Measurements from ENCODE around the gene ZNF490.
"Not testable (repeated sequence)": the region's sequence is repeated elsewhere in the genome, so short reads cannot be mapped to it uniquely, and the experiment has no call there.

The ZNF490 gene

GRCh38 chr19:12574036-12574435 lies 36.6 kb downstream of the ZNF490 start:
- peak; percentile 58 for DNase-seq (ENCODE audit: low spot score)
- in situ Hi-C loops (cut with MboI; ENCODE audit: low pct_unique_long_range_greater_than_20kb, low sequenced_read_pairs, unreplicated experiment), result no loop called here
- TF ChIP-seq, protein P1, sequence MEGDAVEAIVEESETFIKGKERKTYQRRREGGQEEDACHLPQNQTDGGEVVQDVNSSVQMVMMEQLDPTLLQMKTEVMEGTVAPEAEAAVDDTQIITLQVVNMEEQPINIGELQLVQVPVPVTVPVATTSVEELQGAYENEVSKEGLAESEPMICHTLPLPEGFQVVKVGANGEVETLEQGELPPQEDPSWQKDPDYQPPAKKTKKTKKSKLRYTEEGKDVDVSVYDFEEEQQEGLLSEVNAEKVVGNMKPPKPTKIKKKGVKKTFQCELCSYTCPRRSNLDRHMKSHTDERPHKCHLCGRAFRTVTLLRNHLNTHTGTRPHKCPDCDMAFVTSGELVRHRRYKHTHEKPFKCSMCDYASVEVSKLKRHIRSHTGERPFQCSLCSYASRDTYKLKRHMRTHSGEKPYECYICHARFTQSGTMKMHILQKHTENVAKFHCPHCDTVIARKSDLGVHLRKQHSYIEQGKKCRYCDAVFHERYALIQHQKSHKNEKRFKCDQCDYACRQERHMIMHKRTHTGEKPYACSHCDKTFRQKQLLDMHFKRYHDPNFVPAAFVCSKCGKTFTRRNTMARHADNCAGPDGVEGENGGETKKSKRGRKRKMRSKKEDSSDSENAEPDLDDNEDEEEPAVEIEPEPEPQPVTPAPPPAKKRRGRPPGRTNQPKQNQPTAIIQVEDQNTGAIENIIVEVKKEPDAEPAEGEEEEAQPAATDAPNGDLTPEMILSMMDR (IDR thresholded peaks at IDR 0.05; ENCODE audit: extremely low read depth, insufficient read depth, missing control alignments), result no peak

- TF ChIP-seq, protein P1 (IDR thresholded peaks at IDR 0.05; ENCODE audit: extremely low read depth, insufficient read depth, missing control alignments), result no peak
- DNase-seq (ENCODE audit: low spot score), result no peak
- in situ Hi-C loops (cut with MboI; ENCODE audit: low pct_unique_long_range_greater_than_20kb, low sequenced_read_pairs, unreplicated experiment), result loop anchor here (10.0 kb wide), 2 partner anchors 107 to 187 kb away; partner anchors contain the start of gene BEST2
Observed at GRCh38 chr19:12567951-12568350, 42.7 kb downstream of the ZNF490 start.

DNA sequence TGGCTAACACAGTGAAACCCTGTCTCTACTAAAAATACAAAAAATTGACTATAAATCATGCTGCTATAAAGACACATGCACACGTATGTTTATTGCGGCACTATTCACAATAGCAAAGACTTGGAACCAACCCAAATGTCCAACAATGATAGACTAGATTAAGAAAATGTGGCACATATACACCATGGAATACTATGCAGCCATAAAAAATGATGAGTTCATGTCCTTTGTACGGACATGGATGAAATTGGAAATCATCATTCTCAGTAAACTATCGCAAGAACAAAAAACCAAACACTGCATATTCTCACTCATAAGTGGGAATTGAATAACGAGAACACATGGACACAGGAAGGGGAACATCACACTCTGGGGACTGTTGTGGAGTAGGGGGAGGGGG lies 44.2 kb downstream of the ZNF490 start:
- not testable (repeated sequence) for DNase-seq (ENCODE audit: low spot score)
- in situ Hi-C loops (cut with MboI; ENCODE audit: low pct_unique_long_range_greater_than_20kb, low sequenced_read_pairs, unreplicated experiment), result loop anchor here (10.0 kb wide), 2 partner anchors 108 to 188 kb away; partner anchors contain the start of gene BEST2

DNA sequence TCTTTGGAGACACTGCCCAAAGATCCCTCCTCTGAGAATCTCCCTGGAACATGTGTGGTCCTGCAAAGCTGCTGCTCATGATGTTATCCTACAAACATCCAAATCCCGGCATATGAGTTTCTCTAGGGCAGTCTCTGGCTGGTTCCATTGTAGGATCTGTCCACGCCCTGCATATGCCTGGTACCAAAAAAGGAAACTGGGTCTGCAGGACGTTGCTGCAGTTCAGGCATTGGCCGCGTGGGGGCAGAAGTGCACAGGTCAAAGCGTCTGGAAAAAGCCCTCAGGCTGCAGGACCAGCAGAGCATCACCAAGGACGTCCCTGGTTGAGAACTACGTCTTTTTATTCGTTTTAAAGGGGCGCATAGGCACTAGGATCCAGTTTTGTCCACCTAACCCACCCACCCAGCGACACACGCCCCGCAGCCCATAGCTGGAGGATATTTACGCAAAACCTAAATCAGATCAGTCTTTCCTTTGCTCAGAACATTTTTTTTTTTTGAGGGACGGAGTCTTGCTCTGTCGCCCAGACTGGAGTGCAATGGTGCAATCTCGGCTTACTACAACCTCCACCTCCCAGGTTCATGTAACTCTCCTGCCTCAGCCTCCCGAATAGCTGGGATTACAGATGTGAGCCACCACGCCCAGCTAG lies 46.5 kb downstream of the ZNF490 start:
- in situ Hi-C loops (cut with MboI; ENCODE audit: low pct_unique_long_range_greater_than_20kb, low sequenced_read_pairs, unreplicated experiment), result loop anchor here (10.0 kb wide), 2 partner anchors 111 to 191 kb away; partner anchors contain the start of gene BEST2
- TF ChIP-seq, protein P1 (IDR thresholded peaks at IDR 0.05; ENCODE audit: extremely low read depth, insufficient read depth, missing control alignments), result peak; percentile 99
- DNase-seq (ENCODE audit: low spot score), result peak; percentile 93

GRCh38 chr19:12555456-12555930 lies 55.1 kb downstream of the ZNF490 start:
- in situ Hi-C loops (cut with MboI; ENCODE audit: low pct_unique_long_range_greater_than_20kb, low sequenced_read_pairs, unreplicated experiment), result no loop called here
- TF ChIP-seq, protein P1 (IDR thresholded peaks at IDR 0.05; ENCODE audit: extremely low read depth, insufficient read depth, missing control alignments), result peak; percentile 36
- no peak for DNase-seq (ENCODE audit: low spot score)

- TF ChIP-seq, protein P1 (IDR thresholded peaks at IDR 0.05; ENCODE audit: extremely low read depth, insufficient read depth, missing control alignments), result no peak
- in situ Hi-C loops (cut with MboI; ENCODE audit: low pct_unique_long_range_greater_than_20kb, low sequenced_read_pairs, unreplicated experiment), result no loop called here
Observed at GRCh38 chr19:12551060-12551832, 59.4 kb downstream of the ZNF490 start, which contains the start of gene ZNF564. ZNF564 (minus strand) TSS chr19:12551482; CDS start chr19:12551332, 150 bp downstream.

DNA sequence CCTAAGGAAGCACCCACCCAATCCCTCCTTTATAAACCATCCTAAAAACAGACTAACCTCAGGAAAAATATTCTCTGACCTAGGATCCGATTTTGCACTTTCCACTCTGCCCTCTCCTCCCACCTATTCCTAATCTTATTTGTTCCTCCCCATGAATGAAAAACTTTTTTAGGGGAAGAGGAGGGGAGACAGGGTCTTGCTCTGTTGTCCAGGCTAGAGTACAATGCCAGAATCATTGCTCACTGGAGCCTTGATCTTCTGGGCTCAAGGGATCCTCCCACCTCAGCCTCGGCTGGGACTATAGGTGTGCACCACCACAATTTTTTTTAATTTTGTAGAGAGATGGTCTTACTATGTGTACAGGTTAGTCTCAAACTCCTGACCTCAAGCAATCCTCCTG lies 63.7 kb downstream of the ZNF490 start:
- DNase-seq (ENCODE audit: low spot score), result no peak
- in situ Hi-C loops (cut with MboI; ENCODE audit: low pct_unique_long_range_greater_than_20kb, low sequenced_read_pairs, unreplicated experiment), result no loop called here
- TF ChIP-seq, protein P1 (IDR thresholded peaks at IDR 0.05; ENCODE audit: extremely low read depth, insufficient read depth, missing control alignments), result no peak

More at GRCh38 chr19:12551060-12551832, 59.4 kb downstream of the ZNF490 start, which contains the start of gene ZNF564:
- DNase-seq (ENCODE audit: low spot score), result peak; percentile 99

Measured in GM13977 (cell line).